GM06990 (cell line): ENCODE results near the gene DCTN4.

Source experiments
- DNase-seq: peaks from one replicate; pipeline ENCODE4 v3.0.0-alpha.2; 2011; ENCODE audit not compliant: insufficient read length; ENCODE audit errors: extremely low read depth
- H3K27me3 ChIP-seq: replicated peaks from 2 replicates; pipeline ENCODE4 v1.6.0; 2011; ENCODE audit warnings: low read length; ENCODE audit not compliant: control insufficient read depth, insufficient read depth
- H3K36me3 ChIP-seq: 2 replicates; pipeline ENCODE4 v1.5.1; 2011; ENCODE audit warnings: low read length; ENCODE audit not compliant: control insufficient read depth, insufficient read depth
- H3K4me3 ChIP-seq: replicated peaks from 2 replicates; pipeline ENCODE4 v1.5.1; 2011; ENCODE audit warnings: low read depth, mild to moderate bottlenecking, control low read depth, low read length
- CTCF ChIP-seq: IDR thresholded peaks from 2 replicates; pipeline ENCODE4 v1.5.1; 2011; ENCODE audit warnings: low read length, control low read depth, mild to moderate bottlenecking, inconsistent platforms; ENCODE audit not compliant: insufficient read depth, poor library complexity, severe bottlenecking

Gene DCTN4

GRCh38 chr5:150774145-150774544 lies 15.3 kb upstream of the DCTN4 start:
- Histone ChIP-seq H3K4me3 (no peak overlapping the region), H3K27me3 (no peaks in the 10 kb centered on the region), H3K36me3 (no peaks in the 10 kb centered on the region)
- DNase-seq: no peak
- no peak for TF ChIP-seq CTCF

GRCh38 chr5:150771034-150771795 lies 12.4 kb upstream of the DCTN4 start:
- no peaks in the 10 kb centered on the region for H3K27me3 ChIP-seq
- H3K36me3 ChIP-seq: no peaks in the 10 kb centered on the region
- TF ChIP-seq CTCF: no peak
- H3K4me3 ChIP-seq: no peak overlapping the region
- no peak for DNase-seq

- H3K4me3 ChIP-seq: no peak overlapping the region
- no peak for DNase-seq
- no peaks in the 10 kb centered on the region for H3K27me3 ChIP-seq
- TF ChIP-seq CTCF: no peak
- no peaks in the 10 kb centered on the region for H3K36me3 ChIP-seq
These were observed 7.4 kb upstream of the DCTN4 start for GRCh38 chr5:150766251-150766650.

GRCh38 chr5:150765799-150766169 lies 7.0 kb upstream of the DCTN4 start:
- H3K4me3 ChIP-seq: no peak overlapping the region
- H3K27me3 ChIP-seq: no peaks in the 10 kb centered on the region
- TF ChIP-seq CTCF: no peak
- H3K36me3 ChIP-seq: no peaks in the 10 kb centered on the region
- DNase-seq: no peak

- no peak for TF ChIP-seq CTCF
- no peaks in the 10 kb centered on the region for H3K36me3 ChIP-seq
- H3K4me3 ChIP-seq: no peak overlapping the region
- no peak for DNase-seq
- H3K27me3 ChIP-seq: no peaks in the 10 kb centered on the region
These were observed 6.4 kb upstream of the DCTN4 start for GRCh38 chr5:150765011-150765798.

GRCh38 chr5:150764530-150764929 lies 5.7 kb upstream of the DCTN4 start:
- Histone ChIP-seq H3K36me3 (no peaks in the 10 kb centered on the region), H3K4me3 (no peak overlapping the region), H3K27me3 (no peaks in the 10 kb centered on the region)
- no peak for DNase-seq
- TF ChIP-seq CTCF: no peak
